Erythroblast (primary cell): Measurements from ENCODE around the gene SH3RF1.
"Not testable (repeated sequence)": the region's sequence is repeated elsewhere in the genome, so short reads cannot be mapped to it uniquely, and the experiment has no call there.

Source experiments
- DNase-seq, 2 experiments: peaks; one replicate each; lab custom pipeline; 2025; lab: John Stamatoyannopoulos, UW
- GATA1 ChIP-seq: IDR thresholded peaks from 2 replicates; pipeline ENCODE4 v1.6.1; 2011; ENCODE audit warnings: low read depth, mild to moderate bottlenecking, control low read depth, low read length, moderate library complexity
- POLR2A ChIP-seq: IDR thresholded peaks from 2 replicates; pipeline ENCODE4 v1.6.1; 2011; ENCODE audit warnings: mild to moderate bottlenecking, low read length

Gene SH3RF1

DNA sequence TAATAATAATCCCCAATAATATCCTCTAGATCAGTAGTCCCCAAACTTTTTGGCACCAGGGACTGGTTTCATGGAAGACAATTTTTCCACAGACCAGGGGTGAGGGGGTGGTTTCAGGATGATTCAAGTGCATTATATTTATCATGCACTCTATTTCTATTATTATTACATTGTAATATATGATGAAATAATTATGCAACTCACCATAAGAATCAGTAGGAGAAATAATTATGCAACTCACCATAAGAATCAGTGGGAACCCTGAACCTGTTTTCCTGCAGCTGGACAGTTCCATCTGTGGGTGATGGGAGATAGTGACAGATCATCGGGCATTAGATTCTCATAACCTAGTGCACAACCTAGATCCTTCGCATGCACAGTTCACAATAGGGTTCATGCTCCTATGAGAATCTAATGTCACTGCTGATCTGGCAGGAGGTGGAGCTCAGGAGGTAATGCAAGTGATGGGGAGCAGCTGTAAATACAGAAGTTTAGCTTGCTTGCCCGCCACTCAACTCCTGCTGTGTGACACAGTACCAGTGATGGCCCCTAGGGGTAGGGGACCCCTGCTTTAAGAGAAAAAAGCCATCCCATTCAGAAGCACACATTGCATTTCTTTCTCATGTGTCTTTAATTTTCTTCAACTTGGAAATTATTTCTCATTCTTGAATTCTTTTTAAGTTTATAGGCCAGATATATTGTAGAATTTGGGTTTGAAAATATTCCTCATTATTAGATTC is 16.0 kb upstream of the SH3RF1 start:
- DNase-seq = peak in 1 of 2 experiments; percentile 6
- TF ChIP-seq GATA1 (no peak), POLR2A (no peak)

DNA sequence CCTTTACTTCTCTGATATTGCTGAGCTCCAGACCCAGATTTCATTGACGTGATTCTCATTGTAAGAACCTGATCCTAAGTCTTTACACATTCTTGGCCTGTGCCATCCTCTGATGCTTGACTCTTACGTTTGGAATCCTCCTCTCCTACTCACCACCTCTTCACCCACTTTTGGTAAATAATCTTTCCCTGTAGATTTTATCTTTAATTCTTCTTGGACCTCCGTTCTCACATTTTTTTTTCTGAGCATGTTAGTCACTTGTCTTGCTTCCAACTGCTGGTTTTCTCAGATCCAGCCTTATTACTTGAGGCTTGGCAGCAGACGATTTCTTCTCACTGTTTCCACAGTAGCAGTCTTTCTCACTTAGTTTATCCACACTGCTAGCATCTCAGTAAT is 12.4 kb upstream of the SH3RF1 start:
- DNase-seq = no peak

DNA sequence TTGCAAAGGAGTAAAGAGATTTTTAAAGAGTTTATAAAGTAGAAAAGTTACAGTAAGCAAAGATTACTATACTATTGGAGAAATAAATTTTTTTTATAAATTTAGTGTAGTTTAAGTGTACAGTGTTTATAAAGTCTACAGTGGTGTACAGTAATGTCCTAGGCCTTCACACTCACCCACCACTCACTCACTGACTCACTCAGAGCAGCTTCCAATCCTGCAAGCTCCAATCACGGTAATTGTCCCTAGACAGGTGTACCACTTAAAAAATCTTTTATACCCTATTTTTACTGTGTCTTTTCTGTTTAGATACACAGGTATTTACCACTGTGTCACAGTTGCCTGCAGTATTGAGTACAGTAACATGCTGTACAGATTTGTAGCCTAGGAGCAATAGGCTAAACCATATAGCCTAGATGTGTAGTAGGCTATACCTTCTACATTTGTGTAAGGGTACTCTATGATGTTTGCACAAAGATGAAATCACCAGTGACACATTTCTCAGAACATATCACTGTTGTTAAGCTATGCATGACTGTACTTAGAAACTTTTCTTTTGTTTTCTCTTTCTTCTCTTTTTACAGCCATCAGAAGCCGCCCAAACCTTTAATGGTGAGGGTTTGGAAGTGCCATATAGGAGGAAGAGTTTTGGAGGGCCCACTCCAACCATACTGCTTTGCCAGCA is 11.8 kb upstream of the SH3RF1 start:
- no peak for DNase-seq
- TF ChIP-seq POLR2A (no peak), GATA1 (no peak)

More for the DNA sequence above, 12.4 kb upstream of the SH3RF1 start:
- TF ChIP-seq GATA1 (no peak), POLR2A (no peak)

DNA sequence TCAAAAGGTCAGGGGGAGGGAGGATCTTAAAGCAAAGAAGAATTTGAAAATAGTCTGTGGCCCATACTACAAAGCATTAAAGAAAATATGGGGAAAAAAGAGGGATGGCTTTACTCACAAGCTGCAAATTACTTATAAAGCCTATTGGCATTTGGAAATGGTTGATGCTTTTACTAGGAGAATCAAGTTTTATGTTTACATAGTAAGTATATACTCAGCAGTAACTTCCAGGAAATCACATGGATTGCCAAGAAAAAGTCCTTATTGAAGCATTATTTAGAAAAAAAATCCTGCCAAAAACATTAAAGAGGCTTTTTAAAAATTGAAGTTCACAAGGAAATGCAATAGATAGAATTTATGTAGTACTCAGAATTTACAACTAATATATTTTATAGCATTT is 8.4 kb upstream of the SH3RF1 start:
- no peak for TF ChIP-seq GATA1
- no peak for TF ChIP-seq POLR2A

DNA sequence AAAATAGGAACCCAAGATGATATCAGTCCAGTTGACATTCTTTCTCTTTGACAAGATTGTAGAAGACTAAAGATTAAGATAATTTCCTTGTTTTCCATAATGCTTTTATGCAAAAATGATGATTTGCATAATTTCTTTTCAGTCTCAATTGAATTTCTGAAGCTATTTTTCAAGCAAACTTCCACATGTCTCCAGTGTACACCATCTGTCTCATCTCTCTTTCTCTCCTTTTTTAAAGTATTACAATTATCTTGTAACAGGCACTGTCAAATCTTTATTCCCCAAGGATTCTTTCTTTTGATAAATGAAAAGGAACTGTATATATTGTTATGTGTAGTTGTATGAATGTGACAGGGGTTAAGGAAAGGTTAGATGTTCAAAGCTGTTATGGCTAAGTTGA is 7.9 kb upstream of the SH3RF1 start:
- DNase-seq = no peak

More for the DNA sequence above, 8.4 kb upstream of the SH3RF1 start:
- no peak for DNase-seq

DNA sequence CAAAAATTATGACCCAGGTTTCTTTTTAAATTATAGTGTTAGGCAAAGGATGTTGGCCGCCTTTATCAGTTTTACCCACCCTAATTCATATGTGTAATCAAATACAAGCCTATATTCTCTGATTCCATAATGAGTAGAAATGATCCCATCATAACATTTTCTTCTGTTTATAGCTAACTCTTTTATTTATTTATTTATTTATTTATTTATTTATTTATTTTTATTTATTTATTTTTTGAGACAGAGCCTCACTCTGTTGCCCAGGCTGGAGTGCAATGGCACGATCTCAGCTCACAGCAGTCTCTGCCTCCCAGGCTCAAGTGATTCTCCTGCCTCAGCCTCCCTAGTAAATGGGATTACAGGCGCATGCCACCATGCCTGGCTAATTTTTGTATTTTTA is 7.1 kb upstream of the SH3RF1 start:
- DNase-seq = not testable (repeated sequence)

More for the DNA sequence above, 7.9 kb upstream of the SH3RF1 start:
- TF ChIP-seq GATA1 (no peak), POLR2A (no peak)

DNA sequence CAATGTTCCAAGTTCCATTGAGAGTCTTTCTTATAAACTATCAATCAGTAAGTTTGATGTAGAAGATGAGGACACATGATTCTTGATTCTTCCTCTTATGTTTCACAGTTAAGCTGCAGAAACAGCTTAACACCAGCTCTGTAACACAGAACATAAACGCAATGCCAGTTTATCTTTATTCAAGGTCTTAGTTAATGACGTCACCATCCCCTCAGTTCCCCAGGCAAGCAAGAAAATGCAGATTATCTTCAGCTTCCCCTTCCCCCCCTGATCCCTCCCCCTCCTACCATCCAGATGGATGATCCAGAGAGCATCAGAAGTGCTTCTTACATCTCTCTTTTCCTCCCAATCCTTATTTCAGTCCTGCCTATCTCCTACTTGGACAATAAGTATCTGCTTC is 4.4 kb upstream of the SH3RF1 start:
- TF ChIP-seq GATA1 (no peak), POLR2A (no peak)
- no peak for DNase-seq

DNA sequence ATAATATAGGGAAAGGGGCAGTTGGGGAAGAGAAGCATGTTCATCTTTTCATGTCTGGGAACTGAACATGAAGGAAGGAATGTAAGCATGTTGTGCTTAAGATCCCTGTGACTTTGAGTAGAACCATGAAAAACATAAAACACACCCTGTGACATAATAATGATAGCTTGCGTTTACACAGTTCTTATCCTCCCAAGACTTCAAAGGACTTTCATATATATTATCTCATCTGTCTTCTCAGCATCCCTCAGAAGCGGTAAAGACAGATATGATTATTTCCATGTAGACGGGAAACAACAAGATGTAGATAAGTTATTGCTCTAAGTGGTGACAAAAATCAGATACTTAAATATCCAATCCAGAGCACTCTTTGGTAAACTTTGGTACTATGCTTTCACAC is 3.3 kb upstream of the SH3RF1 start:
- TF ChIP-seq POLR2A (no peak), GATA1 (no peak)

DNA sequence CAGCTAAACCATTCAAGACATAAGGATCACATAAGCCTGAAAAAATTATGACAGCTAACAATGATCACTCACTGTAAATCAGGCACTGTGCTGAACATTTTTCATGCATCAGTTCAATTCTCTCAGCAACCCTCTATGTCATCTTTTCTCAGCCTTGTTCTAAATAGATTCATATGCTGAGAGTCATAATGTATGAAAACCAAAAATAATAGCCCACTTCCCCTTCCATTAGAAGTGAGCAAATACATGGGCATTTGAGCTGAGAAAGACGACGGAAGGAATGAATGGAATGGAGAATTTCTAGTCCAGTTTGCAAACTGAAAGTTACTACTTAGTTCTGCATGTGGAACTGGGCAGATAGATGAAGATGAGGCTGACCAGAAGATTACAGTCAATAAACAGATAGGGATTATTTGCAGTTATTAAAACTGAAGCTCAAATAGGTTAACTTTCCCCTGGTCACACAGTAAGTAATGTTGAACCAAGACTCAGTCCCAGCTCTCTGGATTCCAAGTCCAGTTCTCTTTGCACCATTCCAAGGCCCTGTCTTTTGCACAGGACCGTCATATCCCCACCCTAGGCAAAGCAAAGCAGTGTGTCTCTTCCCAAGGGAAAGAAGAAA is 1.6 kb upstream of the SH3RF1 start:
- TF ChIP-seq POLR2A = no peak
- TF ChIP-seq GATA1 = no peak

More for the DNA sequence above, 3.3 kb upstream of the SH3RF1 start:
- peak in 1 of 2 experiments; percentile 17 for DNase-seq

DNA sequence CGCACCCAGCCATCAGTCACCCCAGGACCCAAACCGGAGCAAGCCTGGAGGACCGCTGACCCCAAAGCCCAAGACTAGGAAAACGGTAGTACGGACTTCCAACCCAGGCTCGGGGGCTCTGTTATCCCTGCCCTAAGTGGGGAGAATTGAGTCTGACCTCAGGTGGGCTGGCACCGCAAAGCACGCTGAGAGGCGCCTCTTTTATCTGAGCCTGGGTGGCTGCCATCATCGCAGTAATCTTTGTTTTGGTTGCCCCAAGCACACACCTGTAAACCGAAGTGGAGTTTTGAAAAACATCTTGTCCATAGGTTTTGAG is 894 bp upstream of the SH3RF1 start:
- no peak for DNase-seq
- no peak for TF ChIP-seq POLR2A
- no peak for TF ChIP-seq GATA1

More for the DNA sequence above, 1.6 kb upstream of the SH3RF1 start:
- no peak for DNase-seq

DNA sequence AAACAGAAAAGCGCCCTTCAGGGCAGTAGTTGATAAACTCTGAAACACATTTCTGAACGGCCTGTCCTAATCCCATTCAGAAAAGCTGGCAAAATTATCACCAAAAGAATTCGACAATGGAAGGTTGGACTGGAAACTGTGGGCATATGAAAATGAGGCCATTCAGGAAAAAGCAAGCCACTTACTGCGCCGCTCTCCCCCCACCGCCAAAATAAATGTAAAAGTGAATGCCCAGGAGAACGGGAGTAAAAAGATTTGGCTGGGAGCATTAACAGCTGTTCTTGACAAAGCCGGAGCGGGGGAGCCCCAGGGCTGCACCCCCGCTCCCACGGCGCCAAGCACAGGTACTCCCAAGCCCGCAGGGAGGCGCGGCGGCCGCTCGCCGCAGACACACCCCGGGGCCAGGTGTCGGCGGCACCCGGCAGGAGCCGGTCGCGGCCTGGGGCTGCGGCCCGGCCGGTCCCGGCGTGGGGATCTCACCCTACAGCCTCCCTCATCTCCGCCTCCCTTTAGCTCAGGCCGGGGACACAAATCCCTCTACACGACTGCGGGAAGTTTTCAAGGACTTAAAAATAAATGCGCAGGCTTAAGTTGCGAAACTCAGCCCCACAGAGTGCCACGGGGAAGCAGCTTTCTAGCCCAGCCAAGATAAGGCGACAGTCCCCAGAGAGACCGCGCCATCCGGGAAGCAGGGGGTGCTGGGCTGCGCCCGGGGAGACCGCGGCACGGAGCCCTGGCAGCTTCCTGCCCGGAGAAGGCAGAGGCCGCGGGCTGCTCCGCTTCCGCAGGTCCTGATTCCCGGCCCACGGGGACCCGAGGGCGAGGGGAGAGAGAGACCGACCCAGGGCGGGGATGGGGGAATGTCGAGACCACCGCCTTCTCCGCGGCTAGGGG is 593 bp downstream of the SH3RF1 start:
- no peak for TF ChIP-seq GATA1
- DNase-seq = peak; percentile 67 to 69

DNA sequence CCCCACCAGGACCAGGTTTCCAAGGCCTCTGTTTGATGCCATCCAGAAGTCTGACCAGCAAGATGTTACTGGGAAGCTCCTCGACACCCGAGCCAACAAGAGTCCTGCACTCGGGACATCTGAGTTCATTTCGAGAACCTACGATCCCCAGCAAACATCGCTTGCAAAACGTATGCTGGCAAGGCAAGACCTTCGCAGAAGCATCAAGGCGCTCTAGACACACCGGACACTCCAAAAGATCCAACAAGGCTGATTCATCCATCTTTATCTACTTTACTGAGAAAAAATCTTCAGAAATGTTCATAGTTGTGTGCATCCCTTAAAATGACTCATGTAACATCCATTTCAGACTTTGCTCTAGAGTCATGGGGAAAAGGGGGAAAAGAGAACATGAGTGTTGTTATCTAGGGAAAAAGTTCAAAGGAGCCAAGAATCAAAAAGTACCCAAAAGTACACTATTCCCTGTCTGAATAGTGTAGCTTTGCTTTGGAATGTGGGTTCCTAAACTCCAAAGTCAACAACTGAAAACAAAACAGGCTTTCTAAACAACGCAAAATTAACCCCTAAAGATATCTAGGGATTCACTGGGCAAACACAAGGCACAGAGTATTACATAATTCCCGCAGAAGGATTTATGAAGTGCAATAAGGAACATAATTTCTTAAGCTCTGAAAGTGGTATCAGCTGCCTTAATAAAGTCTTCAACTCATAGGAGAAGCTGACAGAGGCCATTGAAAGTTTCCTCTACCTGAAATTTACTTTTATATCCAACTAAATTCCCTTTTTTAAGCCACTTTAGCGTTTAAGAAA is 1.6 kb downstream of the SH3RF1 start:
- DNase-seq = peak; percentile 14 to 17
- TF ChIP-seq GATA1 (no peak), POLR2A (no peak)

DNA sequence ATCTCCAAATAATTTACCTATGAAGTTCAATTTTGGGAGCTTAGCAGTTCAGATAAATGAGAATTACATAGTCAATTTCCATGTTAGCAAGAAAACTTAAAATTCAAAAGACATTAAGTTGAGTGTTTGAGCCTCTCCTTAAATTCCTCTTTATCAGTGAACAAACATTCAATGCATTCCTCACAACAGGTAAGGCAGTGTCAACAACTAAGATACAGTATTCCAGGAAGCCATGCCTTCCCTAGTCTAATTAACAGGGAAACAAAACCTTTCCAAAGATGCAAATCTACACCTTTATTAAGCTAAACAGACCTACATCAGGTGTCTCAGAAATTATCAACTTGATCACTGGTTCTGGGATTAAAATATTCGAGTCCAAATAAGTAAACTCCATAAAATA is 3.7 kb downstream of the SH3RF1 start:
- no peak for DNase-seq
- TF ChIP-seq GATA1 = no peak
- no peak for TF ChIP-seq POLR2A
